B cell (primary cell): ENCODE results near the gene COMMD4. TPM values are rescaled to one million over a fixed set of nuclear protein-coding genes. Genes with fewer than 3 reads are reported as not detected.
"Not testable (repeated sequence)": the region's sequence is repeated elsewhere in the genome, so short reads cannot be mapped to it uniquely, and the experiment has no call there.

Experiments
- ATAC-seq: fragments of 200-7000 bp; cut with Tn5 transposase; one replicate; pipeline ENCODE4 v1.10.0; 2021; ENCODE audit warnings: low read depth, mild to moderate bottlenecking, moderate number of reproducible peaks, moderate library complexity
- CTCF ChIA-PET: fragments of 350-600 bp; sonication (Branson Sonifier 250); formaldehyde crosslinking; loops from one replicate; lab custom pipeline; 2021; ENCODE audit warnings: antibody characterized with exemption, inconsistent platforms; lab: Charles Lee
- POLR2A ChIA-PET: fragments of 350-600 bp; sonication (Branson Sonifier 250); formaldehyde crosslinking; loops from one replicate; lab custom pipeline; 2021; ENCODE audit warnings: antibody characterized with exemption; lab: Charles Lee
- DNase-seq: peaks from one replicate; pipeline ENCODE4 v3.0.0; 2013
- H2AFZ ChIP-seq: 2 replicates; pipeline ENCODE4 v1.6.1; 2012; ENCODE audit warnings: mild to moderate bottlenecking, low read depth, low read length; ENCODE audit not compliant: insufficient read depth, poor library complexity, severe bottlenecking
- H3K27ac ChIP-seq, 2 donors: 1 replicate in 1 of 2; 2 replicates in 1 of 2; pipeline ENCODE4 v1.5.1; 2012 to 2013; ENCODE audit warnings: low read length in 2 of 2, mild to moderate bottlenecking in 2 of 2, moderate library complexity in 1 of 2
- H3K27me3 ChIP-seq, 4 experiments: fragments of 200-600 bp in 1 of 4; sonication (generic) in 1 of 4; replicated peaks in 1 of 4; 1 replicate in 2 of 4; 2 replicates in 2 of 4; pipeline versions ENCODE4 v1.6.1 to v1.7.0; 2013 to 2016; ENCODE audit warnings: low read length in 3 of 4, mild to moderate bottlenecking in 2 of 4, mixed read lengths in 1 of 4, moderate library complexity in 1 of 4; ENCODE audit not compliant: insufficient read depth in 4 of 4, control insufficient read depth in 3 of 4; ENCODE audit errors: control extremely low read depth in 1 of 4
- H3K36me3 ChIP-seq, 2 experiments: replicated peaks in 1 of 2; 1 replicate in 1 of 2; 2 replicates in 1 of 2; pipeline versions ENCODE4 v1.6.1 to v1.7.1; 2013; ENCODE audit warnings: low read length in 1 of 2; ENCODE audit not compliant: insufficient read depth in 2 of 2, control insufficient read depth in 1 of 2; ENCODE audit errors: control extremely low read depth in 1 of 2, extremely low read depth in 1 of 2
- H3K4me1 ChIP-seq, 2 donors: fragments of 200-600 bp in 1 of 2; sonication (generic) in 1 of 2; 1 replicate in 1 of 2; 2 replicates in 1 of 2; pipeline versions ENCODE4 v1.5.1 to v1.6.1; 2013 to 2017; ENCODE audit warnings: low read length in 2 of 2; ENCODE audit not compliant: control insufficient read depth in 2 of 2, insufficient read depth in 2 of 2
- H3K4me2 ChIP-seq: replicated peaks from 2 replicates; pipeline ENCODE3; 2012; ENCODE audit warnings: mild to moderate bottlenecking, low read depth, low read length; ENCODE audit not compliant: poor library complexity, severe bottlenecking
- H3K4me3 ChIP-seq, 5 experiments: fragments of 200-600 bp in 1 of 5; sonication (generic) in 1 of 5; 1 replicate in 3 of 5; 2 replicates in 2 of 5; pipeline versions ENCODE4 v1.5.1 to v1.7.0; 2011 to 2016; ENCODE audit warnings: low read length in 4 of 5, mild to moderate bottlenecking in 4 of 5, low read depth in 2 of 5, control low read depth in 1 of 5, moderate library complexity in 1 of 5; ENCODE audit not compliant: insufficient read depth in 1 of 5; ENCODE audit errors: control extremely low read depth in 1 of 5, extremely low read depth in 1 of 5
- H3K79me2 ChIP-seq: fragments of 200-600 bp; sonication (generic); one replicate; pipeline ENCODE4 v1.6.0; 2016; ENCODE audit warnings: low read length; ENCODE audit not compliant: control insufficient read depth, insufficient read depth
- H3K9ac ChIP-seq: fragments of 200-600 bp; sonication (generic); 2 replicates; pipeline ENCODE4 v1.6.1; 2017; ENCODE audit warnings: mild to moderate bottlenecking, low read length, moderate library complexity
- H3K9me3 ChIP-seq, 3 donors: one replicate each; pipeline versions ENCODE4 v1.6.1 to v1.7.1; 2013; ENCODE audit warnings: low read length in 2 of 3; ENCODE audit not compliant: control insufficient read depth in 2 of 3, insufficient read depth in 1 of 3; ENCODE audit errors: control extremely low read depth in 1 of 3
- H4K20me1 ChIP-seq: 2 replicates; pipeline ENCODE4 v1.6.0; 2012; ENCODE audit warnings: mild to moderate bottlenecking, low read length; ENCODE audit not compliant: insufficient read depth, control insufficient read depth, poor library complexity, severe bottlenecking
- H3K27ac Mint-ChIP-seq: one replicate; pipeline ENCODE4 v1.8.0; 2021; ENCODE audit warnings: mixed read lengths
- H3K27me3 Mint-ChIP-seq: one replicate; pipeline ENCODE4 v1.8.0; 2021; ENCODE audit warnings: mixed read lengths
- H3K4me1 Mint-ChIP-seq: one replicate; pipeline ENCODE4 v1.8.0; 2021; ENCODE audit warnings: mixed read lengths
- H3K4me3 Mint-ChIP-seq: one replicate; pipeline ENCODE4 v1.8.0; 2021; ENCODE audit warnings: mixed read lengths
- H3K9me3 Mint-ChIP-seq: one replicate; pipeline ENCODE4 v1.8.0; 2022; ENCODE audit warnings: mixed read lengths; ENCODE audit not compliant: insufficient read depth
- EZH2 ChIP-seq: IDR thresholded peaks from 2 replicates; pipeline ENCODE4 v1.6.1; 2012; ENCODE audit warnings: borderline replicate concordance, low read depth, mild to moderate bottlenecking, moderate library complexity, low read length; ENCODE audit not compliant: insufficient read depth, poor library complexity, severe bottlenecking
- WGBS: methylation state at CpG from one replicate; pipeline ENCODE4 v1.1.5; 2013; ENCODE audit warnings: missing lambda C conversion rate; ENCODE audit not compliant: insufficient coverage; 5-methylcytosine and 5-hydroxymethylcytosine counted together
- intact Hi-C: fragments of 100-400 bp; cut with micrococcal nuclease; formaldehyde crosslinking; loops from one replicate; pipeline ENCODE4 v1.10.0; 2022
- polyA plus RNA-seq: library from polyadenylated mRNA; depleted of rRNA; stranded (reverse); fragments of >200 nt; gene quantifications from 2 replicates; pipeline ENCODE4 v1.2.3, GENCODE V29; 2012
- total RNA-seq, 2 donors: library from RNA; stranded (reverse); fragments of 120-200 nt in 1 of 2; gene quantifications; 1 replicate in 1 of 2; 2 replicates in 1 of 2; pipeline versions ENCODE4 v1.2.3 to v1.2.4, GENCODE V29; 2013 to 2022
- TF ChIP-seq, protein P1 (sequence below): fragments of 200-600 bp; IDR thresholded peaks from one replicate; pipeline ENCODE4 v1.8.0; 2022; ENCODE audit warnings: antibody characterized with exemption, mild to moderate bottlenecking

COMMD4 gene
- total and polyA plus RNA-seq, 2 donors (not counting 1 experiment from before 2014, with no cell fraction given) = 57.9 to 63.5 TPM

GRCh38 chr15:75319231-75319897 is 16.5 kb upstream of the COMMD4 start:
- DNase-seq, H4K20me1 ChIP-seq, H3K4me1 ChIP-seq, H3K9me3 Mint-ChIP-seq, H3K4me1 Mint-ChIP-seq, ATAC-seq, H3K4me3 Mint-ChIP-seq, H3K36me3 ChIP-seq, H3K4me3 ChIP-seq, H3K9me3 ChIP-seq, H3K4me2 ChIP-seq, intact Hi-C loops, POLR2A ChIA-PET, H3K79me2 ChIP-seq, H2AFZ ChIP-seq, H3K27ac ChIP-seq, H3K9ac ChIP-seq, H3K27ac Mint-ChIP-seq, H3K27me3 ChIP-seq, CTCF ChIA-PET: not testable (repeated sequence)
- peaks cover 15% of the 10 kb centered on the region for H3K27me3 Mint-ChIP-seq
- 91% methylated on average over 4 of the region's 5 CpGs for WGBS

GRCh38 chr15:75321711-75322110 is 14.2 kb upstream of the COMMD4 start:
- POLR2A ChIA-PET = no interaction called here
- no peak for ATAC-seq
- intact Hi-C loops = no loop called here
- TF ChIP-seq, protein P1, sequence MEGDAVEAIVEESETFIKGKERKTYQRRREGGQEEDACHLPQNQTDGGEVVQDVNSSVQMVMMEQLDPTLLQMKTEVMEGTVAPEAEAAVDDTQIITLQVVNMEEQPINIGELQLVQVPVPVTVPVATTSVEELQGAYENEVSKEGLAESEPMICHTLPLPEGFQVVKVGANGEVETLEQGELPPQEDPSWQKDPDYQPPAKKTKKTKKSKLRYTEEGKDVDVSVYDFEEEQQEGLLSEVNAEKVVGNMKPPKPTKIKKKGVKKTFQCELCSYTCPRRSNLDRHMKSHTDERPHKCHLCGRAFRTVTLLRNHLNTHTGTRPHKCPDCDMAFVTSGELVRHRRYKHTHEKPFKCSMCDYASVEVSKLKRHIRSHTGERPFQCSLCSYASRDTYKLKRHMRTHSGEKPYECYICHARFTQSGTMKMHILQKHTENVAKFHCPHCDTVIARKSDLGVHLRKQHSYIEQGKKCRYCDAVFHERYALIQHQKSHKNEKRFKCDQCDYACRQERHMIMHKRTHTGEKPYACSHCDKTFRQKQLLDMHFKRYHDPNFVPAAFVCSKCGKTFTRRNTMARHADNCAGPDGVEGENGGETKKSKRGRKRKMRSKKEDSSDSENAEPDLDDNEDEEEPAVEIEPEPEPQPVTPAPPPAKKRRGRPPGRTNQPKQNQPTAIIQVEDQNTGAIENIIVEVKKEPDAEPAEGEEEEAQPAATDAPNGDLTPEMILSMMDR = no peak
- no peak for TF ChIP-seq EZH2
- Histone ChIP-seq H3K4me1 (no peaks in the 10 kb centered on the region), H3K36me3 (no peaks in the 10 kb centered on the region), H3K4me3 (no peak overlapping the region), H3K9ac (no peak overlapping the region), H3K27ac (no peak overlapping the region), H2AFZ (no peak overlapping the region), H3K4me2 (no peak overlapping the region), H4K20me1 (no peaks in the 10 kb centered on the region), H3K9me3 (no peaks in the 10 kb centered on the region), H3K79me2 (no peaks in the 10 kb centered on the region), H3K27me3 (no peaks in the 10 kb centered on the region)
- Mint-ChIP-seq H3K27ac (no peak overlapping the region), H3K9me3 (no peaks in the 10 kb centered on the region), H3K4me1 (peaks cover 2% of the 10 kb centered on the region), H3K27me3 (peaks cover 12% of the 10 kb centered on the region), H3K4me3 (no peak overlapping the region)
- DNase-seq = no peak
- CTCF ChIA-PET = no interaction called here
- WGBS = 87% methylated on average over 6 of the region's 6 CpGs
